Measurements from ENCODE around the gene SYT17. TPM values are rescaled to one million over a fixed set of nuclear protein-coding genes. Genes with fewer than 3 reads are reported as not detected.

Gene SYT17
- total and polyA plus RNA-seq, 8 donors, result 2.9 to 37.1 (median 10.7) TPM

- peak overlapping the region in 2 of 5 donors; percentile 2 to 47 for H3K27ac ChIP-seq
- TF ChIP-seq POLR2AphosphoS5 (IDR thresholded peaks at IDR 0.05) (no peak), EP300 (IDR thresholded peaks at IDR 0.05) (no peak), CTCF (IDR thresholded peaks at IDR 0.05) (no peak), POLR2A (IDR thresholded peaks at IDR 0.05) (no peak)
- intact Hi-C loops (cut with DNase I; ENCODE audit: low total_unique reads), result no loop called here
- no peak overlapping the region for H3K4me3 ChIP-seq
- 57 to 74% (median 62%) methylated on average over 12 of the region's 12 CpGs for WGBS, 5 donors
- peaks cover 0 to 10% (median 8%) of the 10 kb centered on the region in 4 donors for H3K4me1 ChIP-seq
- H3K9me3 ChIP-seq, result peaks cover 0 to 14% (median 6%) of the 10 kb centered on the region in 4 donors
- peak in 1 of 2 donors; percentile 14 for DNase-seq
- H3K27me3 ChIP-seq, result no peaks in the 10 kb centered on the region
- no peaks in the 10 kb centered on the region for H3K36me3 ChIP-seq
Measured at GRCh38 chr16:19210968-19211367, 42.9 kb downstream of the SYT17 start.

- Histone ChIP-seq H3K4me1 (peaks cover 0 to 10% (median 8%) of the 10 kb centered on the region in 4 donors), H3K4me3 (no peak overlapping the region), H3K36me3 (no peaks in the 10 kb centered on the region), H3K9me3 (peaks cover 0 to 14% (median 6%) of the 10 kb centered on the region in 4 donors), H3K27me3 (no peaks in the 10 kb centered on the region), H3K27ac (no peak overlapping the region)
- intact Hi-C loops (cut with DNase I; ENCODE audit: low total_unique reads), result no loop called here
- DNase-seq, result no peak
- WGBS, 5 donors, result 91 to 97% (median 94%) methylated on average over 5 of the region's 5 CpGs
- TF ChIP-seq POLR2A (IDR thresholded peaks at IDR 0.05) (no peak), POLR2AphosphoS5 (IDR thresholded peaks at IDR 0.05) (no peak), CTCF (IDR thresholded peaks at IDR 0.05) (no peak), EP300 (IDR thresholded peaks at IDR 0.05) (no peak)
Measured at GRCh38 chr16:19212059-19212458, 44.0 kb downstream of the SYT17 start.

- TF ChIP-seq EP300 (IDR thresholded peaks at IDR 0.05) (no peak), POLR2A (IDR thresholded peaks at IDR 0.05) (no peak), CTCF (IDR thresholded peaks at IDR 0.05) (no peak), POLR2AphosphoS5 (IDR thresholded peaks at IDR 0.05) (no peak)
- intact Hi-C loops (cut with DNase I; ENCODE audit: low total_unique reads), result no loop called here
- Histone ChIP-seq H3K4me1 (peaks cover 0 to 10% (median 8%) of the 10 kb centered on the region in 4 donors), H3K27me3 (no peaks in the 10 kb centered on the region), H3K4me3 (no peak overlapping the region), H3K27ac (no peak overlapping the region), H3K36me3 (no peaks in the 10 kb centered on the region), H3K9me3 (peaks cover 0 to 14% (median 6%) of the 10 kb centered on the region in 4 donors)
- no peak for DNase-seq
Measured at GRCh38 chr16:19213885-19214284, 45.8 kb downstream of the SYT17 start.

GRCh38 chr16:19215705-19216104, 47.7 kb downstream of the SYT17 start:
- Histone ChIP-seq H3K27ac (no peak overlapping the region), H3K4me1 (peaks cover 0 to 4% (median under 1%) of the 10 kb centered on the region in 4 donors), H3K9me3 (peaks cover 0 to 14% (median 6%) of the 10 kb centered on the region in 4 donors), H3K4me3 (no peak overlapping the region), H3K36me3 (peaks cover 0 to 5% (median 0%) of the 10 kb centered on the region in 4 donors), H3K27me3 (no peaks in the 10 kb centered on the region)
- TF ChIP-seq POLR2A (IDR thresholded peaks at IDR 0.05), result no peak
- no peak for TF ChIP-seq CTCF (IDR thresholded peaks at IDR 0.05)
- no peak for TF ChIP-seq POLR2AphosphoS5 (IDR thresholded peaks at IDR 0.05)
- no peak for TF ChIP-seq EP300 (IDR thresholded peaks at IDR 0.05)
- 87 to 94% (median 91%) methylated on average over 5 of the region's 5 CpGs for WGBS, 5 donors
- no peak for DNase-seq
- intact Hi-C loops (cut with DNase I; ENCODE audit: low total_unique reads), result no loop called here
